Peyer's patch (tissue), 4 donors: ENCODE measurements around the gene SUSD4. TPM values are rescaled to one million over a fixed set of nuclear protein-coding genes. Genes with fewer than 3 reads are reported as not detected.

ENCODE experiments used
- DNase-seq, 3 donors: peaks; one replicate each; pipeline ENCODE4 v3.0.0-alpha.2; 2017 to 2019
- H3K27ac ChIP-seq, 4 donors: fragments of 200-600 bp; sonication (generic); one replicate each; pipeline ENCODE4 v1.5.1; 2016 to 2019
- H3K27me3 ChIP-seq, 2 donors: fragments of 200-600 bp; sonication (generic); one replicate each; pipeline ENCODE4 v1.5.1; 2019
- H3K36me3 ChIP-seq, 3 donors: fragments of 200-600 bp; sonication (generic); one replicate each; pipeline ENCODE4 v1.5.1; 2016 to 2019
- H3K4me1 ChIP-seq, 4 donors: fragments of 200-600 bp; sonication (generic); one replicate each; pipeline ENCODE4 v1.5.1; 2016 to 2019
- H3K4me3 ChIP-seq, 4 donors: fragments of 200-600 bp; sonication (generic); 1 replicate in 3 of 4; 2 replicates in 1 of 4; pipeline ENCODE4 v1.5.1; 2016 to 2019; ENCODE audit warnings: mild to moderate bottlenecking in 1 of 4
- H3K9me3 ChIP-seq, 4 donors: fragments of 200-600 bp; sonication (generic); one replicate each; pipeline ENCODE4 v1.5.1; 2016 to 2019; ENCODE audit warnings: mild to moderate bottlenecking in 1 of 4
- POLR2A ChIP-seq, 2 donors: fragments of 450-650 bp; IDR thresholded peaks; one replicate each; pipeline ENCODE4 v1.5.1; 2017; ENCODE audit warnings: antibody characterized with exemption in 2 of 2, mild to moderate bottlenecking in 2 of 2, moderate library complexity in 2 of 2
- total RNA-seq, 4 donors: library from RNA; depleted of rRNA; stranded (reverse); fragments of >200 nt; gene quantifications; one replicate each; pipeline ENCODE4 v1.1.0, GENCODE V29; 2016
- TF ChIP-seq, protein P1 (sequence below), 6 experiments: fragments of 450-650 bp in 4 of 6; fragments of 200-600 bp in 2 of 6; sonication (generic) in 1 of 6; IDR thresholded peaks; one replicate each; pipeline ENCODE4 v1.5.1; 2017 to 2019; ENCODE audit warnings: antibody characterized with exemption in 6 of 6, mild to moderate bottlenecking in 3 of 6, moderate library complexity in 1 of 6

The SUSD4 gene
- total RNA-seq, 4 donors from 2014 or later: 0.54 TPM; not detected in 3

DNA sequence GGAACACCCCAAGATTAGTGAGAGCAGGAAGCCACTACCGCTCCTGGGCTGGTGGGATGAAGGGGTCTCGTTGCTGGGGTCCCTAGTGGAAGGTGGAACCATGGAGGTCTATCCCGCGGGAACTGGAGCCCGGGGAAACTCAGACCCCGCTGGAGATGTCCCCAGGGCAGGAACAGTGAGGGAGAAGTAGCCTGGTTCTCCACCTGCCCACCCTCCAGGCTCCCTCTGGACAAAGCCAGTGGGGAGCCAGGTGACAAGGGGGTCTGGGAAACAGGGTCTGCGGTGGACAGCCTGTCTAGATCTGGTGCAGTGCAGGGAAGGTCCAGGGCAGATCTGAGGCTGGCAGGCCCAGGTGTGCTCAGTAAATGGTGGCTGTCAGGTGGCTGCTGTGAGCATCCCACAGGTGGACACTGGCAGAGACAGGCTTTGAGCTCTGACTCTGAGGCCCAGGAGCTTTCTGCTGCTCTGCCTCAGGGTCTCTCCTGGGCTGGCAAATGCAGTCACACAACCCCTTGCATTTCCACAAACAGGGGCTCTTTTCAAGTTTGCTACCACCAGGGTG, 132.9 kb downstream of the SUSD4 start:
- TF ChIP-seq, protein P1, sequence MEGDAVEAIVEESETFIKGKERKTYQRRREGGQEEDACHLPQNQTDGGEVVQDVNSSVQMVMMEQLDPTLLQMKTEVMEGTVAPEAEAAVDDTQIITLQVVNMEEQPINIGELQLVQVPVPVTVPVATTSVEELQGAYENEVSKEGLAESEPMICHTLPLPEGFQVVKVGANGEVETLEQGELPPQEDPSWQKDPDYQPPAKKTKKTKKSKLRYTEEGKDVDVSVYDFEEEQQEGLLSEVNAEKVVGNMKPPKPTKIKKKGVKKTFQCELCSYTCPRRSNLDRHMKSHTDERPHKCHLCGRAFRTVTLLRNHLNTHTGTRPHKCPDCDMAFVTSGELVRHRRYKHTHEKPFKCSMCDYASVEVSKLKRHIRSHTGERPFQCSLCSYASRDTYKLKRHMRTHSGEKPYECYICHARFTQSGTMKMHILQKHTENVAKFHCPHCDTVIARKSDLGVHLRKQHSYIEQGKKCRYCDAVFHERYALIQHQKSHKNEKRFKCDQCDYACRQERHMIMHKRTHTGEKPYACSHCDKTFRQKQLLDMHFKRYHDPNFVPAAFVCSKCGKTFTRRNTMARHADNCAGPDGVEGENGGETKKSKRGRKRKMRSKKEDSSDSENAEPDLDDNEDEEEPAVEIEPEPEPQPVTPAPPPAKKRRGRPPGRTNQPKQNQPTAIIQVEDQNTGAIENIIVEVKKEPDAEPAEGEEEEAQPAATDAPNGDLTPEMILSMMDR (IDR thresholded peaks at IDR 0.05): no peak
- no peak for TF ChIP-seq POLR2A (IDR thresholded peaks at IDR 0.05)

GRCh38 chr1:223230161-223230881, 133.7 kb downstream of the SUSD4 start:
- H3K27ac ChIP-seq: no peak overlapping the region
- H3K27me3 ChIP-seq: no peaks in the 10 kb centered on the region
- no peaks in the 10 kb centered on the region for H3K36me3 ChIP-seq
- DNase-seq: no peak
- no peak overlapping the region for H3K4me3 ChIP-seq
- H3K4me1 ChIP-seq: no peaks in the 10 kb centered on the region
- TF ChIP-seq, protein P1 (IDR thresholded peaks at IDR 0.05): no peak
- TF ChIP-seq POLR2A (IDR thresholded peaks at IDR 0.05): no peak
- no peaks in the 10 kb centered on the region for H3K9me3 ChIP-seq

More for the DNA sequence above, 132.9 kb downstream of the SUSD4 start:
- Histone ChIP-seq H3K9me3 (no peaks in the 10 kb centered on the region), H3K4me1 (no peaks in the 10 kb centered on the region), H3K4me3 (no peak overlapping the region), H3K27me3 (no peaks in the 10 kb centered on the region), H3K27ac (no peak overlapping the region), H3K36me3 (no peaks in the 10 kb centered on the region)
- DNase-seq: no peak

DNA sequence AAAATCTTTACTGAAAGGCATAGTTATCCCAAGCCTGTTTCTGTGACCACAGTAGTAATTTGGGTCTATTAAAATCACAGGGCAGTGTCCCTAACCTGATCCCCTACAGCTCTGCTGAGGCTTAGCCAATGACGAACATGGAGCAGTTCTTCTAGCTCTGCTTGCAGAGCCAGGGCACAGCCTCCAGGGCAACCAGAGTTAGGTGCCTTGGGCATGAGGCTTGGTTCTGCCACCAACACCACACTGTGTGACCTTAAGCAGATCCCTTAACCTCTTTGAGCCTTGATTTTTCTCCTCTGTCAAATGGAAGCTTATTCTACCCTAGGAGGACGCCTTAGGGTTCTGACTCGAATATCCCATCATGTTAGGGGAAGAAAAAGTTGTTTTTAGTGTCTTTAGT, 134.2 kb downstream of the SUSD4 start:
- Histone ChIP-seq H3K4me3 (no peak overlapping the region), H3K36me3 (no peaks in the 10 kb centered on the region), H3K27ac (no peak overlapping the region), H3K27me3 (no peaks in the 10 kb centered on the region), H3K9me3 (no peaks in the 10 kb centered on the region), H3K4me1 (no peaks in the 10 kb centered on the region)
- no peak for TF ChIP-seq POLR2A (IDR thresholded peaks at IDR 0.05)
- TF ChIP-seq, protein P1 (IDR thresholded peaks at IDR 0.05): no peak
- no peak for DNase-seq

DNA sequence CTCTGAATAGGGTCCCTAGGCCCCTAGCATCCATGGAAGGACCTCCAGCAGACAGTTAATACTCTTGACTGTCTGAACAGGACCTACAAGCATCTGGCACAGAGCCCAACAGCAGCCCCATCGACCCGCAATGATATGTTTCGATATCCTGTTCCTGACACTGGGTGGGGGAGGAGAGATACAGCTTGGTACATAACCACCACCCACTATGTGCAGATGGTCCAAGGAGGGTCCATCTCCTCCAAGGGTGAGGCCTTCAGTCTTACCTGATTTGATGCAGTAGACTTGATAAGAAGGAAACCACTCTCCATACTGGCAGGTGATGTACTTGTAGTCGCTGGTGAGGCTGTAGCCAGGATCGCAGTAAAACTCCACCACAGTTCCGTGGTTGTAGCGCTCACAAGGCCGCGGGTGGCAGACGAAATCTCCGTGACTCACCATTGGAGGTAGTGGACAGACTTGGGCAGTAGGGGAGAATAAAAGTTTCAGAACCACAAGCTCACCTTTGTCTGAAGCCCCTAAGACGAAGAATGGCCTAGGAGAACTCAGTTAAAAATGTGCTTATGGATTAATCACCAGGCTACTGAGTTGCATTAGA, 134.9 kb downstream of the SUSD4 start:
- Histone ChIP-seq H3K27ac (no peak overlapping the region), H3K36me3 (no peaks in the 10 kb centered on the region), H3K27me3 (no peaks in the 10 kb centered on the region), H3K4me1 (no peaks in the 10 kb centered on the region), H3K9me3 (no peaks in the 10 kb centered on the region), H3K4me3 (no peak overlapping the region)
- TF ChIP-seq POLR2A (IDR thresholded peaks at IDR 0.05): no peak
- TF ChIP-seq, protein P1 (IDR thresholded peaks at IDR 0.05): no peak
- no peak for DNase-seq

DNA sequence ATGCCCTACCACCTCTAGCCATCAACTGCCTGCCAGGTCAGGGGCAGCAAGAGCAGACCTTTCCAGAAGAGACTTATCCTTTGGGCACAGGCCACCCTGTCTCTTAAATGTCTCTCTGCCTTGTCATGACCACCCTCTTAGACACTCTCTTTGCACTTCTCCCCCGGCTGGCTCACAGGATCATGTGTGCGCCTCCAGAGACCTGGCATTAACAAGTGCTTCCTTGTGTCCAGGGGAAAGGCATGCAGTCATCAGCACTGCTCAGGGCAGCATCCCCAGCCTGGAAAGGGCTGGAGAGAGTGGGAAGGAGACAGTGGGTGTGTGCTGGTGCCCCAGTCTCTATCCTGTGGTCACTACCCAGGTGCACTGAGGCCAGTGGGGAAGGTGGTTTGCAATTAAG, 135.8 kb downstream of the SUSD4 start:
- no peak overlapping the region for H3K27ac ChIP-seq
- no peak overlapping the region for H3K4me3 ChIP-seq
- TF ChIP-seq, protein P1 (IDR thresholded peaks at IDR 0.05): no peak
- TF ChIP-seq POLR2A (IDR thresholded peaks at IDR 0.05): no peak
- no peaks in the 10 kb centered on the region for H3K36me3 ChIP-seq
- DNase-seq: no peak
- H3K27me3 ChIP-seq: no peaks in the 10 kb centered on the region
- no peaks in the 10 kb centered on the region for H3K4me1 ChIP-seq
- no peaks in the 10 kb centered on the region for H3K9me3 ChIP-seq
